HG02973 (cell line): ENCODE measurements around the gene CABP1.

Experiments used
- ATAC-seq: cut with Tn5 transposase; IDR thresholded peaks from one replicate; pipeline ENCODE4 v1.9.1; 2021; ENCODE audit warnings: moderate library complexity; ENCODE audit not compliant: unreplicated experiment

Gene CABP1

GRCh38 chr12:120630104-120630892 is 10.1 kb upstream of the CABP1 start:
- ATAC-seq, result no peak

- no peak for ATAC-seq
Observed at GRCh38 chr12:120631097-120631496, 9.3 kb upstream of the CABP1 start.

- ATAC-seq, result peak; percentile 44
Observed at GRCh38 chr12:120640861-120641833, 721 bp downstream of the CABP1 start.

- ATAC-seq, result no peak
Observed at GRCh38 chr12:120642121-120642520, 1.7 kb downstream of the CABP1 start.

- no peak for ATAC-seq
Observed at GRCh38 chr12:120642826-120643225, 2.4 kb downstream of the CABP1 start.

- no peak for ATAC-seq
Observed at GRCh38 chr12:120643574-120643973, 3.1 kb downstream of the CABP1 start.

- ATAC-seq, result no peak
Observed at GRCh38 chr12:120646044-120646443, 5.6 kb downstream of the CABP1 start.

GRCh38 chr12:120647375-120647755 is 6.9 kb downstream of the CABP1 start:
- no peak for ATAC-seq

- ATAC-seq, result no peak
Observed at GRCh38 chr12:120649442-120650232, 9.2 kb downstream of the CABP1 start.

GRCh38 chr12:120650233-120650690 is 9.8 kb downstream of the CABP1 start:
- ATAC-seq, result no peak

- ATAC-seq, result no peak
Observed at GRCh38 chr12:120651821-120652220, 11.4 kb downstream of the CABP1 start.

GRCh38 chr12:120652656-120653435 is 12.4 kb downstream of the CABP1 start:
- no peak for ATAC-seq

GRCh38 chr12:120653611-120654010 is 13.2 kb downstream of the CABP1 start:
- no peak for ATAC-seq

GRCh38 chr12:120654656-120655055 is 14.2 kb downstream of the CABP1 start:
- ATAC-seq, result no peak

- no peak for ATAC-seq
Observed at GRCh38 chr12:120656008-120656407, 15.6 kb downstream of the CABP1 start.

- no peak for ATAC-seq
Observed at GRCh38 chr12:120658286-120659150, 18.1 kb downstream of the CABP1 start.

- no peak for ATAC-seq
Observed at GRCh38 chr12:120659151-120659525, 18.7 kb downstream of the CABP1 start.

- no peak for ATAC-seq
Observed at GRCh38 chr12:120661432-120661831, 21.0 kb downstream of the CABP1 start.

GRCh38 chr12:120662879-120663278 is 22.5 kb downstream of the CABP1 start:
- peak; percentile 81 for ATAC-seq
